Right lobe of liver (tissue), 4 donors: ENCODE results near the gene ABCC1.

Source experiments
- CTCF ChIP-seq, 4 donors: fragments of 200-600 bp in 3 of 4; fragments of 450-650 bp in 1 of 4; IDR thresholded peaks; one replicate each; pipeline versions ENCODE4 v1.5.1 to v1.8.0; 2016 to 2022; ENCODE audit warnings: antibody characterized with exemption in 4 of 4, mild to moderate bottlenecking in 2 of 4
- POLR2A ChIP-seq: fragments of 450-650 bp; IDR thresholded peaks from one replicate; pipeline ENCODE4 v1.6.1; 2017; ENCODE audit warnings: antibody characterized with exemption, mild to moderate bottlenecking
- donor health status: DM: no; HTN: no; CAD: no.
- donor health status: DM: no; HTN: no; CAD: no.
- donor health status: DM: no; HTN: yes; CAD: no.

GRCh38 chr16:16166085-16166484, 216.7 kb downstream of the ABCC1 start:
- no peak for TF ChIP-seq CTCF (IDR thresholded peaks at IDR 0.05)
- TF ChIP-seq POLR2A = no peak
